Measurements from ENCODE around the gene IQCH. TPM values are rescaled to one million over a fixed set of nuclear protein-coding genes. Genes with fewer than 3 reads are reported as not detected.
"Not testable (repeated sequence)": the region's sequence is repeated elsewhere in the genome, so short reads cannot be mapped to it uniquely, and the experiment has no call there.

The IQCH gene
- total RNA-seq, 1 experiment from 2014 or later = 4.5 TPM

- DNase-seq (ENCODE audit: low read depth in 1 of 2, low spot score in 2 of 2); H3K4me1 ChIP-seq (replicated peaks); H3K36me3 ChIP-seq; H3K9me3 ChIP-seq (replicated peaks); H3K27me3 ChIP-seq (replicated peaks); H3K4me3 ChIP-seq; H3K27ac ChIP-seq: not testable (repeated sequence)
These were observed 199.1 kb downstream of the IQCH start for GRCh38 chr15:67453703-67454102.

- H3K9me3 ChIP-seq (replicated peaks) = no peaks in the 10 kb centered on the region
- H3K36me3 ChIP-seq = no peaks in the 10 kb centered on the region
- H3K4me3 ChIP-seq = no peak overlapping the region
- H3K27ac ChIP-seq = no peak overlapping the region
- no peaks in the 10 kb centered on the region for H3K27me3 ChIP-seq (replicated peaks)
- H3K4me1 ChIP-seq (replicated peaks) = no peaks in the 10 kb centered on the region
- DNase-seq (ENCODE audit: low read depth in 1 of 2, low spot score in 2 of 2) = peak; percentile 62 to 80
These were observed 202.3 kb downstream of the IQCH start for GRCh38 chr15:67456677-67457529.

- DNase-seq (ENCODE audit: low read depth in 1 of 2, low spot score in 2 of 2) = no peak
- Histone ChIP-seq H3K36me3 (no peaks in the 10 kb centered on the region), H3K27me3 (replicated peaks) (no peaks in the 10 kb centered on the region)
These were observed 203.9 kb downstream of the IQCH start for GRCh38 chr15:67458331-67459029.

GRCh38 chr15:67460521-67460920 is 205.9 kb downstream of the IQCH start:
- DNase-seq (ENCODE audit: low read depth in 1 of 2, low spot score in 2 of 2) = no peak

More at GRCh38 chr15:67458331-67459029, 203.9 kb downstream of the IQCH start:
- Histone ChIP-seq H3K4me1 (replicated peaks) (no peaks in the 10 kb centered on the region), H3K27ac (no peak overlapping the region), H3K9me3 (replicated peaks) (no peaks in the 10 kb centered on the region), H3K4me3 (no peak overlapping the region)

GRCh38 chr15:67461735-67462134 is 207.1 kb downstream of the IQCH start:
- Histone ChIP-seq H3K9me3 (replicated peaks) (no peaks in the 10 kb centered on the region), H3K27me3 (replicated peaks) (no peaks in the 10 kb centered on the region), H3K4me3 (no peak overlapping the region), H3K27ac (no peak overlapping the region), H3K4me1 (replicated peaks) (no peaks in the 10 kb centered on the region), H3K36me3 (no peaks in the 10 kb centered on the region)
- no peak for DNase-seq (ENCODE audit: low read depth in 1 of 2, low spot score in 2 of 2)

More at GRCh38 chr15:67460521-67460920, 205.9 kb downstream of the IQCH start:
- Histone ChIP-seq H3K4me3 (no peak overlapping the region), H3K4me1 (replicated peaks) (no peaks in the 10 kb centered on the region), H3K9me3 (replicated peaks) (no peaks in the 10 kb centered on the region), H3K27ac (no peak overlapping the region), H3K36me3 (no peaks in the 10 kb centered on the region), H3K27me3 (replicated peaks) (no peaks in the 10 kb centered on the region)

GRCh38 chr15:67462875-67463274 is 208.3 kb downstream of the IQCH start:
- no peaks in the 10 kb centered on the region for H3K27me3 ChIP-seq (replicated peaks)
- H3K9me3 ChIP-seq (replicated peaks) = no peaks in the 10 kb centered on the region
- DNase-seq (ENCODE audit: low read depth in 1 of 2, low spot score in 2 of 2) = no peak
- H3K4me1 ChIP-seq (replicated peaks) = no peaks in the 10 kb centered on the region
- H3K36me3 ChIP-seq = no peaks in the 10 kb centered on the region
- H3K27ac ChIP-seq = no peak overlapping the region
- H3K4me3 ChIP-seq = no peak overlapping the region

GRCh38 chr15:67463488-67463887 is 208.9 kb downstream of the IQCH start:
- H3K4me1 ChIP-seq (replicated peaks) = no peaks in the 10 kb centered on the region
- H3K9me3 ChIP-seq (replicated peaks) = no peaks in the 10 kb centered on the region
- H3K36me3 ChIP-seq = no peaks in the 10 kb centered on the region
- DNase-seq (ENCODE audit: low read depth in 1 of 2, low spot score in 2 of 2) = no peak
- no peaks in the 10 kb centered on the region for H3K27me3 ChIP-seq (replicated peaks)
- no peak overlapping the region for H3K27ac ChIP-seq
- H3K4me3 ChIP-seq = no peak overlapping the region

- Histone ChIP-seq H3K36me3 (no peaks in the 10 kb centered on the region), H3K9me3 (replicated peaks) (no peaks in the 10 kb centered on the region)
- DNase-seq (ENCODE audit: low read depth in 1 of 2, low spot score in 2 of 2) = no peak
These were observed 210.8 kb downstream of the IQCH start for GRCh38 chr15:67465196-67465952.

GRCh38 chr15:67468416-67468815 is 213.8 kb downstream of the IQCH start:
- no peak for DNase-seq (ENCODE audit: low read depth in 1 of 2, low spot score in 2 of 2)
- Histone ChIP-seq H3K9me3 (replicated peaks) (no peaks in the 10 kb centered on the region), H3K27me3 (replicated peaks) (no peaks in the 10 kb centered on the region), H3K36me3 (no peaks in the 10 kb centered on the region), H3K4me1 (replicated peaks) (peaks cover 18% of the 10 kb centered on the region), H3K27ac (no peak overlapping the region), H3K4me3 (no peak overlapping the region)

More at GRCh38 chr15:67465196-67465952, 210.8 kb downstream of the IQCH start:
- no peak overlapping the region for H3K4me3 ChIP-seq
- H3K4me1 ChIP-seq (replicated peaks) = no peaks in the 10 kb centered on the region
- no peak overlapping the region for H3K27ac ChIP-seq
- H3K27me3 ChIP-seq (replicated peaks) = no peaks in the 10 kb centered on the region

GRCh38 chr15:67469680-67470079 is 215.1 kb downstream of the IQCH start:
- H3K27ac ChIP-seq = no peak overlapping the region
- H3K4me1 ChIP-seq (replicated peaks) = peaks cover 19% of the 10 kb centered on the region
- no peaks in the 10 kb centered on the region for H3K9me3 ChIP-seq (replicated peaks)
- no peaks in the 10 kb centered on the region for H3K27me3 ChIP-seq (replicated peaks)
- no peaks in the 10 kb centered on the region for H3K36me3 ChIP-seq
- DNase-seq (ENCODE audit: low read depth in 1 of 2, low spot score in 2 of 2) = no peak
- H3K4me3 ChIP-seq = no peak overlapping the region

GRCh38 chr15:67472957-67473356 is 218.4 kb downstream of the IQCH start:
- H3K9me3 ChIP-seq (replicated peaks) = no peaks in the 10 kb centered on the region
- no peaks in the 10 kb centered on the region for H3K27me3 ChIP-seq (replicated peaks)
- DNase-seq (ENCODE audit: low read depth in 1 of 2, low spot score in 2 of 2) = peak; percentile 54 to 72

GRCh38 chr15:67474405-67475110 is 220.0 kb downstream of the IQCH start:
- H3K4me1 ChIP-seq (replicated peaks) = peaks cover 34% of the 10 kb centered on the region
- DNase-seq (ENCODE audit: low read depth in 1 of 2, low spot score in 2 of 2) = no peak

More at GRCh38 chr15:67472957-67473356, 218.4 kb downstream of the IQCH start:
- H3K27ac ChIP-seq = peak overlapping the region; percentile 32
- H3K4me1 ChIP-seq (replicated peaks) = peaks cover 19% of the 10 kb centered on the region
- H3K4me3 ChIP-seq = no peak overlapping the region
- no peaks in the 10 kb centered on the region for H3K36me3 ChIP-seq

More at GRCh38 chr15:67474405-67475110, 220.0 kb downstream of the IQCH start:
- Histone ChIP-seq H3K27ac (no peak overlapping the region), H3K9me3 (replicated peaks) (no peaks in the 10 kb centered on the region), H3K4me3 (no peak overlapping the region), H3K27me3 (replicated peaks) (no peaks in the 10 kb centered on the region), H3K36me3 (no peaks in the 10 kb centered on the region)
